Testis (tissue), 3 donors: ENCODE results near the gene ZKSCAN5. TPM values are rescaled to one million over a fixed set of nuclear protein-coding genes. Genes with fewer than 3 reads are reported as not detected.
"Not testable (repeated sequence)": the region's sequence is repeated elsewhere in the genome, so short reads cannot be mapped to it uniquely, and the experiment has no call there.

Experiments used
- DNase-seq: peaks from one replicate; pipeline ENCODE4 v3.0.0-alpha.2; 2019
- H3K27ac ChIP-seq, 2 donors: fragments of 200-600 bp; sonication (generic); one replicate each; pipeline ENCODE4 v1.5.1; 2019
- H3K27me3 ChIP-seq: fragments of 200-600 bp; sonication (generic); one replicate; pipeline ENCODE4 v1.5.1; 2019
- H3K36me3 ChIP-seq: fragments of 200-600 bp; sonication (generic); one replicate; pipeline ENCODE4 v1.5.1; 2017; ENCODE audit warnings: low read depth; ENCODE audit errors: missing control alignments
- H3K4me1 ChIP-seq: fragments of 200-600 bp; sonication (generic); one replicate; pipeline ENCODE4 v1.5.1; 2019
- H3K4me3 ChIP-seq, 2 donors: fragments of 200-600 bp; sonication (generic); one replicate each; pipeline ENCODE4 v1.5.1; 2017 to 2019
- H3K9me3 ChIP-seq: fragments of 200-600 bp; sonication (generic); one replicate; pipeline ENCODE4 v1.5.1; 2017
- POLR2A ChIP-seq: fragments of 450-650 bp; IDR thresholded peaks from one replicate; pipeline ENCODE4 v1.6.1; 2017; ENCODE audit warnings: antibody characterized with exemption, mild to moderate bottlenecking, moderate library complexity
- WGBS, 2 donors: methylation state at CpG; one replicate each; pipeline ENCODE4 v1.1.5; 2018; 5-methylcytosine and 5-hydroxymethylcytosine counted together
- intact Hi-C: fragments of 100-400 bp; cut with DNase I; formaldehyde crosslinking; loops from one replicate; pipeline ENCODE4 v1.15.1; 2023; ENCODE audit warnings: low total_unique reads
- polyA plus RNA-seq: library from polyadenylated mRNA; stranded (reverse); fragments of 350-450 nt; fragmentation: Illumina TruSeq; extraction: RNeasy Lipid Tissue Mini Kit (QIAGEN cat#74804); gene quantifications from one replicate; pipeline ENCODE4 v1.2.3, GENCODE V29; 2014; ENCODE audit warnings: low read depth, low replicate concordance; ENCODE audit not compliant: insufficient read depth
- total RNA-seq, 2 donors: library from RNA; depleted of rRNA; stranded (reverse); fragments of >200 nt; gene quantifications; one replicate each; pipeline ENCODE4 v1.2.3, GENCODE V29; 2016
- TF ChIP-seq, protein P1 (sequence below), 3 experiments: fragments of 450-650 bp in 2 of 3; fragments of 200-600 bp in 1 of 3; sonication (generic) in 1 of 3; IDR thresholded peaks; one replicate each; pipeline ENCODE4 v1.5.1; 2016 to 2019; ENCODE audit warnings: antibody characterized with exemption in 3 of 3, mild to moderate bottlenecking in 2 of 3, moderate library complexity in 1 of 3

Gene ZKSCAN5
- total and polyA plus RNA-seq, 3 donors from 2014 or later, result 19.9 to 24.9 (median 24.7) TPM

- TF ChIP-seq, protein P1, sequence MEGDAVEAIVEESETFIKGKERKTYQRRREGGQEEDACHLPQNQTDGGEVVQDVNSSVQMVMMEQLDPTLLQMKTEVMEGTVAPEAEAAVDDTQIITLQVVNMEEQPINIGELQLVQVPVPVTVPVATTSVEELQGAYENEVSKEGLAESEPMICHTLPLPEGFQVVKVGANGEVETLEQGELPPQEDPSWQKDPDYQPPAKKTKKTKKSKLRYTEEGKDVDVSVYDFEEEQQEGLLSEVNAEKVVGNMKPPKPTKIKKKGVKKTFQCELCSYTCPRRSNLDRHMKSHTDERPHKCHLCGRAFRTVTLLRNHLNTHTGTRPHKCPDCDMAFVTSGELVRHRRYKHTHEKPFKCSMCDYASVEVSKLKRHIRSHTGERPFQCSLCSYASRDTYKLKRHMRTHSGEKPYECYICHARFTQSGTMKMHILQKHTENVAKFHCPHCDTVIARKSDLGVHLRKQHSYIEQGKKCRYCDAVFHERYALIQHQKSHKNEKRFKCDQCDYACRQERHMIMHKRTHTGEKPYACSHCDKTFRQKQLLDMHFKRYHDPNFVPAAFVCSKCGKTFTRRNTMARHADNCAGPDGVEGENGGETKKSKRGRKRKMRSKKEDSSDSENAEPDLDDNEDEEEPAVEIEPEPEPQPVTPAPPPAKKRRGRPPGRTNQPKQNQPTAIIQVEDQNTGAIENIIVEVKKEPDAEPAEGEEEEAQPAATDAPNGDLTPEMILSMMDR (IDR thresholded peaks at IDR 0.05), result no peak
- TF ChIP-seq POLR2A, result no peak
- no peaks in the 10 kb centered on the region for H3K27me3 ChIP-seq
- H3K9me3 ChIP-seq, result no peaks in the 10 kb centered on the region
- no peak overlapping the region for H3K27ac ChIP-seq
- 76 to 88% methylated on average over 1 of the region's 1 CpG for WGBS, 2 donors
- H3K4me1 ChIP-seq, result no peaks in the 10 kb centered on the region
- no peak for DNase-seq
- no peaks in the 10 kb centered on the region for H3K36me3 ChIP-seq
- intact Hi-C loops, result no loop called here
- no peak overlapping the region for H3K4me3 ChIP-seq
These were observed 68.8 kb downstream of the ZKSCAN5 start for GRCh38 chr7:99573257-99573656.

DNA sequence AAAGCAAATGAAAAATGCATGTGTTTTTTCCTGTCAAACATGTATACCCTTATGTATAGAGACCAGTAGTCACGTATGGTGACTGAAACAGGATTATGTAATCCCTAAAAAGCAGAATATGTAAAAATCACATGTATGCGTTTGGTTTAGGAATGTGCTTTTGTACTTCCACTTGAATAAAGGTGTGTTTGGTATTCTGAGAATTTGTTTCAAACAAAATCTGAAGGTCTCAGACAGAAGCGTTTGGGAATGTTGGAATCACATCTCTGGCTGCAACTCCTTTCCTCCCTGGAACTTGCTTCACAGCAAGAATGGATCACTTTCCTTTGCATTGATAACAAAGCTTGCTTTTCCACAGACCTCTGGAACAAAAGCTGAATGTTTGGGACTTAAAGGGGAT is 71.8 kb downstream of the ZKSCAN5 start:
- TF ChIP-seq, protein P1 (IDR thresholded peaks at IDR 0.05), result no peak
- no peak for TF ChIP-seq POLR2A
- intact Hi-C loops, result no loop called here

DNA sequence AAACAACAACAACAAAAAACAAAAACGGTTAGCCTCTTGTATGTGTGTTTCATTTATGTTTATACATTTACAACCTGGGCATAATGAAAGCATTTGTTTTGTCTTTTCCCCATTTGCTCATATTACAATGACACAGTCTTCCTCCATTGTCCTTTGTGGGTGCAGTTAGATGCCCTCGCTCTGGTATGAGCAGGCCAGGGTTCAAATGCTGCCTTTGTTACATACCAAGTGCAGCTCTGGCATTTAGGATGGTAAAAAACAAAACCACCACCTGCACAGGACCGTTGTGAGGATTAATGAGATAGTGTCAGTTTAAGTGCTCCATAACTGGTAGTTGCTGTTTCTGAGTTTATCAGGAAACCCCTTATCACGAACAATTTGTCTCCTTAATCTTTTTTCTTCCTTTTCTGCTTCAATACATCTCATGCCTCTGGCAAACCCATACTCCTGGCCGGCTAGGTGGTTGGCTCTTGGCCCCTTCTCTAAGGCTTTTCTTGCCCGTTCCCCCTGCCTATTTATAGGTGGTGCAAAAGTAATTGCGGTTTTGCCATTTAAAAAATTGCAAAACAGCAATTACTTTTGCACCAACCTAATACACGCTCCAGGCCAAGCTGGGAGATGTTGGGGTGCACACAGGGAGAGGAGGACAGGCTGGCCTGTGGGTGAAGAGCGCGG is 75.0 kb downstream of the ZKSCAN5 start:
- peak overlapping the region; percentile 49 to 67 for H3K4me3 ChIP-seq
- 25 to 34% methylated on average over 10 of the region's 10 CpGs for WGBS, 2 donors
- intact Hi-C loops, result no loop called here
- H3K9me3 ChIP-seq, result no peaks in the 10 kb centered on the region
- H3K36me3 ChIP-seq, result no peaks in the 10 kb centered on the region
- peaks cover 7% of the 10 kb centered on the region for H3K4me1 ChIP-seq
- H3K27ac ChIP-seq, result no peak overlapping the region
- no peaks in the 10 kb centered on the region for H3K27me3 ChIP-seq
- no peak for DNase-seq
- no peak for TF ChIP-seq POLR2A
- TF ChIP-seq, protein P1 (IDR thresholded peaks at IDR 0.05), result no peak

More for the DNA sequence above, 71.8 kb downstream of the ZKSCAN5 start:
- 68 to 75% methylated on average over 3 of the region's 3 CpGs for WGBS, 2 donors
- H3K27ac ChIP-seq, result no peak overlapping the region
- no peaks in the 10 kb centered on the region for H3K27me3 ChIP-seq
- H3K4me3 ChIP-seq, result no peak overlapping the region
- H3K36me3 ChIP-seq, result no peaks in the 10 kb centered on the region
- no peak for DNase-seq
- H3K4me1 ChIP-seq, result peaks cover 7% of the 10 kb centered on the region
- no peaks in the 10 kb centered on the region for H3K9me3 ChIP-seq

DNA sequence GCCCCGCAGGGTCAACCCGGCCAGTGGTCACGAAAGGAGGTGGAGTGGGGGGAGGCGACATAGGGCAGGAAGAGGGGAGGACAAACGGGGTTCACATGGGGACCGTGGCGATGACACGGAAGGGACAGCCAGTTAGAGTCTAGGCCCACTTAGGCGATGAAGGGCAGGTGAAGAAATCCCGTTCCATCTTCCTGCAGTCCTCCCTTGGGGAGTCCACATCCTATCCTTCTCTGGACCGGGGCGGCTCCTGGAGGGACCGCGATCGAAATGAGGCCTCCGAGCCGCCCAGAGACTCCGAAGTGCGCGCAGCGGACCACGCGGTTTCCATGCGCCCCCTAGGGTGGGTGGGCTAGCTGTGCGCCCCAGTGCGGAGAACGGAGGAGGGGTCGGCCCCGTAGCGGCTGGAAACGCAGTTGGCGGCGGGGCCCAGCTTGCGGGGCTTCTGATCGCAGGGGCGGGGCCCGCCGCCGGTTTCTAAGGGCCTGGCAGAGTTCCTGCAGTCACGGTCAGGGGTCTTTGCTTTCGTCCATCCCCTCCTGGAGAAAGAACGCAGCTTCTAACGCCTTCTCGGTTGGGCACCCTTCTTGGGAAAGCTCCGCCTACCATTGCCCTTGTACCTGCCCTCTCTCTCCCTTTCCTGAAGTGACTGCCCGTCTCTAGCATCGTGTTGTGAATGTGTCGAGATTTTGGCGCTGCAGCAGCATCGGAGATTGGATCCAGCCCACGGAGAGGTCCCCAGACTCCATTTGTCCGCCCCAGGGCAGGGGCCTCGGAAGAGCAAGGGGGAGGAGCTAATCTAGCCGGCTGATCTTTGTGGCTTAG is 75.7 kb downstream of the ZKSCAN5 start:
- WGBS, 2 donors, result 1 to 2% methylated on average over 36 to 53 of the region's 54 CpGs
- Histone ChIP-seq H3K36me3 (no peaks in the 10 kb centered on the region), H3K4me1 (peaks cover 7% of the 10 kb centered on the region), H3K9me3 (no peaks in the 10 kb centered on the region), H3K4me3 (peak overlapping the region; percentile 49 to 67), H3K27ac (no peak overlapping the region), H3K27me3 (no peaks in the 10 kb centered on the region)
- intact Hi-C loops, result no loop called here
- no peak for DNase-seq
- no peak for TF ChIP-seq POLR2A
- TF ChIP-seq, protein P1 (IDR thresholded peaks at IDR 0.05), result peak in 1 of 3 experiments; percentile 19

- intact Hi-C loops, result not testable (repeated sequence)
These were observed 76.4 kb downstream of the ZKSCAN5 start for GRCh38 chr7:99580778-99581332.

More at GRCh38 chr7:99580778-99581332, 76.4 kb downstream of the ZKSCAN5 start:
- H3K4me3 ChIP-seq, result peak overlapping the region; percentile 49 to 67
- not testable (repeated sequence) for H3K9me3 ChIP-seq, H3K4me1 ChIP-seq, H3K27ac ChIP-seq, H3K36me3 ChIP-seq, H3K27me3 ChIP-seq, DNase-seq
- 41 to 45% methylated on average over 4 of the region's 4 CpGs for WGBS, 2 donors
